GM21447 (cell line): ENCODE measurements around the gene KRT38.

Experiments used
- ATAC-seq: cut with Tn5 transposase; IDR thresholded peaks from one replicate; pipeline ENCODE4 v1.9.1; 2021; ENCODE audit not compliant: unreplicated experiment

KRT38 gene

DNA sequence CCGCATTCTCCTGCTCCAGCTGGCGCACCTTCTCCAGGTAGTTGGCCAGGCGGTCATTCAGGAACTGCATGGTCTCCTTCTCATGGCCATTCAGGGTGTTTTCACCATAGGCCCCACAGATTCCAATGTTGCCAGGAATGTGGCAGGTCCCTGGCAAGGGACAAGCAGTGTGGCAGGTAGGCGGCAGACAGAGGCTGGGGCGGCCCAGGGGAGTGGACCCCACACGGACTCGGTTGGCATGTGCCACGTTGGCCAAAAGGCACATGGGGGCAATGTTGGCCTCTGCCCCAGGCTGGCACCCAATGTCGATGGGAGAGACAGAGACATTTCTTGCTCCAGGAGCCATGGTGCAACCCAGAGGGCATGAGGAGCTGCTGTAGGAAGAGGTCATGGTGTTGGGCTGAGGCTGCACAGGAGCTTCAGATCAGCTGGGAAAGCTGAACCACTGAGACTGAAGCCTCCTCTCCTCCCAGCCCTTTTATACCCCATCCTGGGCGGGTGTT lies at the start of gene KRT38:
Gene KRT38, minus strand, starts transcription at position 453 of the 503 bp plus-strand sequence. Its CDS starts 62 bp downstream, at position 391.
- no peak for ATAC-seq

DNA sequence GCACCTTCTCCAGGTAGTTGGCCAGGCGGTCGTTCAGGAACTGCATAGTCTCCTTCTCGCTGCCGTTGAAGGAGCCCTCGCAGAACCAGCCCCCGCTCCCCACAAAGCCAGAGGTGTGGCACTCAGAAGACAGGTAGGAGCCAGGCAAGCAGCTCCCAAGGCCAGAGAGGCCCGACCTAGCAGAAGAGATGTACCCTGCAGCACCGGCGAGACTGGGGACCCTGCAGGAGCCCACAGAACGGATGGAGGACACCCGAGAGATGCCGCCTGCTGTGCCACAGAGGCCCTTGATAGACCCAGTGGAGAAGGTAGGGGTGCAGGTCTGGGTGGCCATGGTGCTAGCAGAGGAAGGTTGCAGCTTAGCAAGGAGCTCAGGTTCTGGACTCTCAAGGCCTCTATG lies 48.7 kb upstream of the KRT38 start, which contains the start of gene KRT36:
Gene KRT36, minus strand, starts transcription at position 380 of the 400 bp plus-strand sequence. Its CDS starts 46 bp downstream, at position 334.
- no peak for ATAC-seq

DNA sequence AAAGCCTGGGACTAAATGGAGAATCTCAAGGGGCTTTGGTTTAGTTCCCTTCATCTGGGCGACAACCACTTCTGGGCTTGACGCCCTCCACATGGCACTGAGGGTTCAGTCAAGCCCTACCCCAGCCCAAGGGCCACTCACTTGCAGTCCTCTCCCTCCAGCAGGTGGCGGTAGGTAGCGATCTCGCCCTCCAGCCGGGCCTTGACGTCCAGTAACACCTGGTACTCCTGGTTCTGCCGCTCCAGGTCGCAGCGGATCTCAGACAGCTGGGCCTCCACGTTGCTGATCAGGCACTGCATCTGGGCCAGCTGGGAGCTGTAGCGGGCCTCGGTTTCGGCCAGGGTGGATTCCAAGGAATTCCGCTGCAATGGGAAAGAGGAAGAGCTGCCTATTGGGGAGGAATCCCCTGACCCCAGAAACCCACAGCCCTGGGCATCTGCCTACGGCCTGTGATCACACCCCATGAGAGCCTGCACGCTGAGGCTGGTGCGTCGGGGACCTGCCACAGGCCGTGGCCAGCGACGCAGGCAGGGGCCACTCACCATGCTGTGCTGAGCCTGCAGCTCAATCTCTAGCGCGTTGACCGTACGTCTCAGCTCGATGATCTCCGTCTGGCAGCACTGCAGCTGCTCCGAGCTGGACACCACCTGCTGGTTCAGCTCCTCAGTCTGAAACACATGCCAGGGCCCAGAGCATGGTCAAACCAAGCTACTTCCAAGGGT lies 46.2 kb upstream of the KRT38 start:
- ATAC-seq, result no peak

DNA sequence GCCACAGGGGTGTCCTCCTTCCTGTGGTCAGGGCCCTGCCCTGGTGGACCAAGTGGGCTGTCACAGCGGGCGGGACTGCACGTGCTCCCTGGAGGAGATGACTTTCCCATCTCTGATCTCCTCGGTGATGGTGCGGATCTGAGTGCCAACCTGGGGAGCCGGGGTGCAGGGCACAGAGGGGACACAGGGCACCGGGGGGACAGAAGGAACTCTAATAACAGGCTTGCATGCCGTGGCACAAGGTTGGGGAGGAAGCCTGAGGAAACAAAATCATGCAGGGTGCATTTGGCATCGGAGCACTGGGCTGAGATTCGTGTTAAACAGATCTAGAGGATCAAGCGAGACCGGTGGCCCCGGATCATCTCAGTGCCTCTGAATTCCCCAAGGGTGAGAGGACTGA lies 45.5 kb upstream of the KRT38 start:
- ATAC-seq, result no peak

DNA sequence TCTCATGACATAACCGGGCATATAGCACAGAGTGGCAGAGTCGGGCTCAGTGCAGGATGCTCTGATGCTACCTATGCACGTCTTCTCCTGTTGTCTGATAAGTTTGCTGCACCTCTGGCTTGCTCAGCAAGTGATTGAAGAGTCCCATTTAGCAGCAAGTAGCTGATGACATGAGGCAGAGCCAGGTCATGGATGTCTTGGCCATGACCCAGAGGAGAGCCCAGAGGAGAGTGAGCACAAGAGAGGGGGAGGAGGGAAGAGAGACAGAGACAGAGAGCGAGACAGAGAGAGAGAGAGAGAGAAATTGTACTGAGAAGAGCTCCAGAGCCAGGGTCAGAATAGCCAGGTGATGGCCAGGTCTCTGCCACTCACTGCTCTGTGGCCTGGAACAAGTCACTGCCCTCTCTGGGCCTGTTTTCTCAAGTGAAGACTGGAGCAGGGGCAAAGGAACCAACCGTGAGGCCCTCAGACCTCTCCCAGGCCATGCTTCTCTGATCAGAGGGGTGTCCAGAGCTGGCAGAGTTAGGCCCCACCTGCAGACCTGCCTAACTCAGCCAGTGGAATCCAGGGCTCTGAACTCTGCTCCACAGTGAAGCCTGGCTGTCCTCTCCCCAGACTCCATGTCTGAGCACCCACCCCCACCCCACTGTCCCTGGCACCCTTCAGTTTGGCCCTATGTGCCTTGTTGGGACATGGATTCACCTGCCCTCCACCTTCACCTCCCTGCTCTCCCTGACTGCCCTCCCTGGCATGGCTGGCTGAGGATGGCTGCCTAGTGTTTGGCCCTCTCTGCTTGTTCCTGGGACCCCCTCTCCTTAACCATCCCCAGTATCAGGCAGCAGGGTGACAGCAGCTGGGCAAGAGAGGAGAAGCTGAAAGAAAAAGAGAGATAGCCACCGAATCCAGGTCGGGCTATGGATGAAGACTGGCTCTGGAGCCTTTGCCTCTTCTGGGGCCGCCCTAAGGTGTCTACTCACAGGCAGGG lies 44.4 kb upstream of the KRT38 start:
- ATAC-seq, result no peak

DNA sequence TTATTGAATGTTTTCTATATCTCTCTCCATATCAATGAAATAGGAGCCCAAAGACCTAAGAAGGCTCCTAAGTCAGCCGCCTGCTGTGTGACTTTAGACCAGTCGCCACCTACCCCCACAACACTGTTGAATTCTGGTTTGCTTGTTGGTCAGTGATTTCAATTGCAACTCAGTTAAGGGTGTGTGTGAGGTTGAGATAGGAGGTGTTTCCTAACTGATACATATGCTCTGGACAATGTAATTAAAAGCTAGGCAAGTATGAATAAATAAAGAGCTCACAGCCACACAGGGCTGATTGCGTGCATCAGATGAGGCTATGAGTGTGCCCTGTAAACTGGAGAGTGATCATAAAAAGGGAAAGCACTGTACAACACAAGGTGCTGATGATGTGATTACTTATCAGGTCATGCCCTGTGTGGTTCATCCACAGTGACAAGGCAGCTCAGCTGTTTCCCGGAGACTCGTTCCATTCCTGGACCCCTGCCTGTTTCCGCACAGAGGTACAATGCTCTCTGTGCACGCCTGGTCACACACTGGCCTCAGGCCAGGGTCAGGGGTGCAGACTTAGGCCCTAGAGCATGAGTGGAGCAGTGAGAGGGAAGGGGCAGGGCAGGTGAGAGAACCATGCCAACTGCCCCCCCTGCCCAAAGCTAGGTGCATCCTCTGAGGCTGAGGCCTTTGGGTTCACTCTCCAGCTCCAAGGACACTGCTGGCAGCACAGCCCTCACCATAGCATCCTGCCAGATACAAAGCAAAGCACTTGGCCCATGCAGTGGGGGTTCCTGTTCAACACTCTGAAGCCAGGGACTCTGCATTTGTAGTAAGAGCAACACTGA lies 43.4 kb upstream of the KRT38 start:
- ATAC-seq, result no peak

DNA sequence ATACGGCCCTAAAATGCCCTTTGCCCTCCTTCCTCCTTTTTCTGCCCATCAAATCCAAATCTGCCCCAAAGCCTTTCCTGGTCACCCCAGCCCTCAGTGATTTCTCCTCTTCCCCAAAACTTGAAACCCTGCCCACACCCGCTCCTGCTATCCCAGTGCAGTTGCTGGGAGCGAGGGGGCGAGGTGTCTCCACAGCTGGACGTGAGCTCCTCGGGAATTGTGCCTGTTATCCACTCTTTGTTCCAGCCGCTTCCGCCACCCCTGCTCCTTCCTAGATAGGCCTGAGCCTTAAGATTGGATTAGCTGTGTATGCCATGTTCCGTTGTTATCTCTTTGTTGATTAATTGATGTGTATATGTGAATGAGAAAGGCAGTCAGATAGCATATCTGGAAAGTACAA lies 42.7 kb upstream of the KRT38 start:
- ATAC-seq, result no peak

DNA sequence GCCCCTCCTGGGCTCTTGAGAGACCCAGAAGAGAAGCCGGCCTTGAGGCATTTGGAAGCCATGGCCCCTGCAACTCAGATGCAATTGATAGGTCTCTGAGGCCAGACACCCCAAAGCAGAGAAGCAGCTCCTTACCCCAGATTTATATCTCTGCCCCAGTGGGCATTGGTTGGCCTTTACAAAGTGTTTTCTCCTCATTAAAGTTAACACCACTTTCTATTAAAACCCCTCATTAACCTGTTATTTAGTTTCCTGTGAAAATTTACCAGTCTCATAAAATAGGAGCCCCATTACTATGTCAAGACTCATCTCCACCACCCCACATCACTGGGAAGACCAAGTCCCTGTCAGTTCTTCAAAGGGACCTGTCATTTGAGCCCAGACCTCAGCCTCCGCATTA lies 40.3 kb upstream of the KRT38 start, which contains the start of gene KRT35:
Gene KRT35, minus strand, starts transcription at position 116 of the 400 bp plus-strand sequence. Its CDS starts 54 bp downstream, at position 62.
- no peak for ATAC-seq

DNA sequence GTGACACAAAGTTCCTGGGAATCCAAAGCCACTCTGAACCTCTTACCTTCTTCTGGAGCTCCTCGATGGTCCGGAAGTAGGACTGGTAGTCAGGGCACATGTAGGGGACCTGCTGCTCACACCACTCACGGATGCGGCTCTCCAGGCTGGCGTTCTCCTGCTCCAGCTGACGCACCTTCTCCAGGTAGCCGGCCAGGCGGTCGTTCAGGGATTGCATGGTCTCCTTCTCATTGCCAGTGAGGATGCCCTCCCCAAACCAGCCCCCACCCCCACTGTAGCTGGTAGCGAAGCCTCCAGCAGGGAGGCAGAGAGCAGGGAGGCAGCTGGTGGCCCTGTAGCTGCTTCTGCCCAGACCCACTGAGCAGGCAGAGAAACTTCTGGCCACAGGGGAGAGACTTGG lies 39.8 kb upstream of the KRT38 start:
- no peak for ATAC-seq

DNA sequence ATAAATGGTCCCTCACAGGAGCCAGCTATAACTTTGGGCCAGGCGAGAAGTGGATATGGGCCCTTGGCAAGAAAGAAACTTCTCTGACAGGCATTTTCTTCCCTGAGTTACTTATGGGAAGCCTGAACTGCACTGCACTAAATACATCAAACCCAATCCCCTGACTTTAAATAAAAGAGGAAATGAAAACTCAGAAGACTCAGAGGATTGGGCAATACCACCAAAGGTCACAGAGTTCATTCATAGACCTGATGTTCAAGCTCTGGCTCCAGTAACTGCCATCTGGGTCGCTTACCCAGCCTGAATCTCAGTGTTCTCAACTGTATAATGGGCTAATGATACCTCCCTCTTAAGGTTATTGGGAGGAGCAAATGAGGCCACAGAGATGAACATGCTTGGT lies 39.4 kb upstream of the KRT38 start:
- ATAC-seq, result no peak

DNA sequence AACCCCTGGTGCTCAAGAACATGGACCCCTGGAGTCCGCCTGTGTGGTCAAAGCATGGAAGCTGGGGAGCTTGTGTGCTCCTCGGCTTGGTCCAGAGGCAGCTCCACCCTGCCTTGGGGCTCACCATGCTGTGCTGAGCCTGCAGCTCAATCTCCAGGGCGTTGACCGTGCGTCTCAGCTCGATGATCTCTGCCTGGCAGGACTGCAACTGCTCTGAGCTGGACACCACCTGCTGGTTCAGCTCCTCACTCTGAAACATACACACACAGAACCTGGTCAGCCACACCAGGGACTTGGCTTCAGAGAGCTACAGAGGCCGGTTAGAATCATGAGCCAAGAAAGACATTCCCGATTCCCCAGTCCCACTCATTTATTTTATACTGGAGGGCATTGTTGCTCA lies 37.5 kb upstream of the KRT38 start:
- no peak for ATAC-seq

DNA sequence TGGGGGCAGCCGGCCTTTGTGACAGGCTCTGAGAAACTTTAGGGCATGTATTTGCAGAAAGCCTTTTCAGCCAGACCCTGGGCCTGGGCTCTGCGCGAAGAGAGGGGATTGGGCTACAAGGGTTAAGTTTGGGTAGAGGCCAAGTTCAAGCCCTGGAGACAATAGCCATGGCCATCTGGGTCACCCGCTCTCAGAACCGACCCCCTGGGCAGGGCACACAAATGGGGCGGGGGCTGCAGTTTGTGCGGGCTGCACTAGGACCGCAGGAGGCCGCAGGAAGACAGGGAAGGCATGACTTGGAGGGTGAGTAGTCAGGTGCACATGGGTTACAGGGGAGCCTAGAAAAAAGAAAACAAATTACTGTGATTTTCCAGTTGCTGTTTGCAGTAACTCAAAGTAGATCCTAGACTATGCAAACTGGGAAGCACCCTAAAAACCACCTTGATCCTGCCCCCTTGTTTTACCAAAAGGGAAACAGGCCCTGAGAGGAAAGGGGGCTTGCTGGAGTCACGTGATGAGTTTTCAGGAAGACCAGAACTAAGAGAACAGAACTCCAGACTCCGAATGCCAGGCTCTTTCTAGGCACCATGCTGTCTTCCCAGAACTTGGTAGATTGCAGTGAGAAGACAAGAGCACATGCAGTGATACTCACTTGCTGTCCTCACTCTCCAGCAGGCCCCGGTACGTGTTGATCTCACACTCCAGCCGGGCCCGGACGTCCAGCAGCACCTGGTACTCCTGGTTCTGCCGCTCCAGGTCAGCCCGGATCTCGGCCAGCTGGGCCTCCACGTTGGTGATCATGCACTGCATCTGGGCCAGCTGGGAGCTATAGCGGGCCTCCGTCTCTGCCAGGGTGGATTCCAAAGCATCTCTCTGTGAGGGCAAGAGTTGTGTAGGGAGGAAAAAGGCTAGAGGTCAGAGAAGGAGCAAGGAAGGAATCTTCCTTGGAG lies 36.4 kb upstream of the KRT38 start:
- no peak for ATAC-seq

DNA sequence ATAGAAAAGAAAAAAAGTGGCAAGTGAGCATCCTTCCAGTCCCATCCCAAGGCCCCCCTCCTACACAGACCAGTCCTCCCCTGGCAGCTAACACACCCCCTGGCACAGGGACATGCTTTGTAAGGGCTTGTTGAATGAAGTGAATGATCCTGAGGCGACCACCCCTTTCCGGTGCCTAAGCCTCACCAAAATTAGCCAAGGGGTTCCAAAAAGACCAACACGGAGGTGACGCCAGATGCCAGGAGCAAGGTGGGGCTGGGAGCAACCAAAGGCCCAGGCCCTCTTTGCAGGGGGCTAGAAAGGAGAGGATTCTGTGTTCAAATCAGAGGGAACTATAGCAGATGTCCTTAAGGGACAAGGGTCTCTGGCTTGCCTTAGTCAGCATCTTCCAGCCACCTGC lies 34.6 kb upstream of the KRT38 start:
- ATAC-seq, result no peak

DNA sequence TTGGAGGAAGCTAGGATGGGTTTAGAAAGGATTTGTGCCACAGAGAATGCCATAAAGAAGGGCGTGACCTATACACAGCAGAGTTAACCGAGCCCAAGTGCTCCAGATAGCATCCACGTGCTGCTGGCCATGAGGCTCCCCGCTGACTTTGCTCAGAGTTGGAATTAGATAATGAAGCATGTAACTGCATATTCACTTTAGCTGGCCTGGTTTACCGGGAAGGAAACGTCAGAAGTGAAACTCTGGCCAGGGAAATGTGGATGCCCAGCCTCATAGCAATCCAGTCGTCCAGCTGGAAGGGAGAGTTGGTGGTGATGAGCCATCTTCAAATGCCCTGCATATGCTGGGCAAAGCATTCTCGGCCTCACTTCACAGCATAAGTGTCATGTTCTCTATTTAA lies 34.1 kb upstream of the KRT38 start:
- ATAC-seq, result no peak

DNA sequence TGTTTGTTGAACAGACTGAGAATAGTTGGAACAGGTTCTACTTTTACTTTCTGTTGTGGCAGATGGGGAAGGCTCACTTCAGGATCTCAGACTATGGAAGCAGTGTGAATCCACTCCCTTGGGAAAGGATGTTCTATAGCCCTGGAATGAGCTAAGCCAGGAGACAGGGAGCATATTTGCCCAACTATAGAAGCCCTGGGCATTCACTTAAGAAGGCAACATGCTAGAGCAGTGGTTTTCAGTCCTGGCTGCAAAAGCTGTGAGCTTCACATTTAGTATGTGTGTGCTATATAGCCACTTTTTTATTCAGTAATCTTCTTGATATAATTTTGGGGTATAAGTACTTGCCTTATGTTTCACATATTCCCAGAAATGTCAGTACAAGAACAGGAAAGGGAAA lies 27.6 kb upstream of the KRT38 start:
- no peak for ATAC-seq

DNA sequence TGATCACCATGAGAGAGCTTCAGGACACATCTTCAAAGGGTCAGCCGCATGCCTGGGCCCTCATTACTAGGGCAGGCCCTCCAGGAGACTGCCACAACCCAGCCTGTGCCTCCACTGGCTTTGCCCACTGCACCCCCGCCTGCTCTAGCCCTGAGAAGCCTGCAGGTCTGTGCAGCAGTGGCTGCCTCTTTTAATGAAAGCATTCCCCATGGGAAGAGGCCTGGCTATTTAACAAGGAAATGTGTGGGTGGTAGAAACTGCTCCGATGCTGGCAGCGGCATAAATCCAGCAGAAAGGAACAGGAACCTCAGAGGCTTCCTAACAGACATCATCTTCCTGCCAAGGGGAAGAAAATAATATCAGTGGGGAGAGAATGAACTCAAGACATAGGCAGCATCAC lies 26.8 kb upstream of the KRT38 start:
- ATAC-seq, result no peak

DNA sequence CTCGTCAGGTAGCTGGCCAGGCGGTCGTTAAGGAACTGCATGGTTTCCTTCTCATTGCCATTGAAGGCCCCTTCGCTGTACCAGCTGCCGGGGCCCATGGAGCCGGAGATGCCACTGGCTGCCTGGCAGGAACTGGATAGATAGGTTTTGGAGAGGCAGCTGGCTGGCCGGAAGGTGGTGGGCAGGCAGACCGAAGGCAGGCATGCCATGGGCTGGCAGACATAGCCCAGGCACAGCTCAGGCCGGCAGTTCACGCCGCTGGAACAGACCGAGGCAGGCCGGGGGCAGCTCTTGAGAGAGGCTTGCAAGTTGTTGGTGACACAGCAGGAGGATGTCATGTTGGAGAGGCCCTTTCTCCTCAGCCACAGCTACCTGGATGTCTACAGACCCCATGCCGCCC lies 26.2 kb upstream of the KRT38 start, which contains the start of gene KRT32:
Gene KRT32, minus strand, starts transcription at position 399 of the 400 bp plus-strand sequence. Its CDS starts 61 bp downstream, at position 338.
- ATAC-seq, result no peak

DNA sequence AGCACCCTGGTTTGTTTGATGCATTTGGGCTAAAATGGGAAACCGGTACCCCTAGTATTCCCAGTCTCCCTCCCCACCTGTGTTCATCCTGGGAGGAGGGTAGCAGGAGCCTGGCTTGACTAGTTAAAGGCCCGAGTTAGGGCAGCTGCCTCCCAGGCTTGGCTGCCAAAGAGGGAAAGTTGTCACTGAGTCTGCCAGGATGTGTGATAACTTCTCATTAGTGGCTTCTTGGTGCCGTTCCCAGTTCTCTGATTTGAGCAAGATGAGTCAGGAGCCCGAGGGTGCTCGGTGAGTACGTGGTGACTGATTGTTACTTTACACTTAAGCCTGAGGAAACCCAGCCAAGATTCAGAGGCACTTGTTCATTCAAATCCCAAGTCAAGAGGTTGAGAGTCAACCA lies 23.9 kb upstream of the KRT38 start:
- ATAC-seq, result no peak

DNA sequence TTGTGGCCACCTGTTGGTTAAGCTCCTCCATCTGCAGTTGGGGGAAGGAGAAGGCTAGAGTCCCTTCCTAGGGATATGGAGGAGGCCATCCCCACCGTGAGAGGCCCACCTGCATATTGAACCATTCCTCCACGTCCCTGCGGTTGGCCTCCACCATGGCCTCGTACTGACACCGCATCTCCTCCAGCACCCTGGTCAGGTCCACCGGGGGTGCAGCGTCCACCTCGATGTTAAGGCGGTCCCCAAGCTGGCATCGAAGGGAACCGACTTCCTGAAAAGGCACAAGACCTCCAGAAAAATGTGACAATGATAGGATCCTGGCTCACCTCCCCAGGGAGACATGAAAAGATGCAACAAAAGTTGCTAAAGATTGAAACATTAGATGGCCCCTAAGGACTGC lies 23.4 kb upstream of the KRT38 start:
- ATAC-seq, result no peak

DNA sequence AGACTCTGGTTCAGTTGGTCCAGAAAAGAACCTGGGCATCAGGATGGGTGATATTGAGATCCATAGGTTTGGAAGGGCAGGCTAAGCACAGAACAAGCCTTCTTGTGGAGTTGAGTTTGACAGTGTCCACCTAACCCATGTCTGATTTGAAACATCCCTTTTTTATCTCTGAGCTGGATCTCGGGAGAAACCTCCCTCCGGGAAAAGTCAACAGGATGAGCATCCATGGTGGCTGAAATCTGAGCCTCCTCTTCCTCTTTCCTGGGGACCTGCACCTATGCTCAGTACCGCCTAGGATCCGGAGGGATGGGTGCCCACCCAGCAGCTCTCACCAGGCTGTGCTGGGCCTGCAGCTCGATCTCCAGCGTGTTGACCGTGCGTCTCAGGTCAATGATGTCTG lies 23.0 kb upstream of the KRT38 start:
- ATAC-seq, result no peak
